Stimulated activated CD8-positive, alpha-beta memory T cell treated with anti-CD3 and anti-CD28 coated beads, Interleukin-12 subunit alpha, Interleukin-12 subunit beta, amount 100 ng/mL, for 4 hours (primary cell): ENCODE measurements around the gene TSPY1.
"Not testable (repeated sequence)": the region's sequence is repeated elsewhere in the genome, so short reads cannot be mapped to it uniquely, and the experiment has no call there.

ENCODE experiments used
- DNase-seq: peaks from one replicate; pipeline ENCODE4 v3.0.0-alpha.2; 2020; ENCODE audit warnings: low read depth

TSPY1 gene

GRCh38 chrY:9466655-9467054, at the start of gene TSPY1:
Gene TSPY1 (plus strand): TSS chrY:9466955. CDS start chrY:9467001, 46 bp downstream.
- DNase-seq, result not testable (repeated sequence)

- not testable (repeated sequence) for DNase-seq
These were observed 20.2 kb downstream of the TSPY1 start, which contains the start of gene TSPY9 for GRCh38 chrY:9486967-9487366. Gene TSPY9 (plus strand): TSS chrY:9487267. CDS start chrY:9487313, 46 bp downstream.

- DNase-seq, result not testable (repeated sequence)
These were observed 37.6 kb downstream of the TSPY1 start for GRCh38 chrY:9504396-9504795.

GRCh38 chrY:9516287-9516686, 49.5 kb downstream of the TSPY1 start:
- DNase-seq, result not testable (repeated sequence)
